Glomerular endothelial cell (primary cell): Measurements from ENCODE around the gene SLC4A2. TPM values are rescaled to one million over a fixed set of nuclear protein-coding genes. Genes with fewer than 3 reads are reported as not detected.

Experiments used
- DNase-seq: peaks from one replicate; pipeline ENCODE4 v3.0.0-alpha.2; 2011; ENCODE audit warnings: low read depth, low spot score; ENCODE audit errors: extremely low read depth
- total RNA-seq: library from RNA; depleted of rRNA; stranded (reverse); fragments of >200 nt; gene quantifications from 2 replicates; pipeline ENCODE4 v1.2.3, GENCODE V29; 2015

SLC4A2 gene
- total RNA-seq, 1 donor from 2014 or later = 175 TPM

- DNase-seq = no peak
These were observed 66.6 kb downstream of the SLC4A2 start for GRCh38 chr7:151125846-151126481.

Other genes starting within 250 kb of the SLC4A2 start
- gene AOC1, start 207.1 kb upstream of the SLC4A2 start, total RNA-seq = not detected in 2 replicates
- 0.87 TPM in 1 of 2 replicates, not detected in the other for gene KCNH2, start 81.3 kb upstream of the SLC4A2 start, total RNA-seq
- gene NOS3, start 68.6 kb upstream of the SLC4A2 start, total RNA-seq = 16.5 and 22.0 TPM in 2 replicates
- 0.10 TPM in 1 of 2 replicates, not detected in the other for gene ATG9B, start 35.1 kb upstream of the SLC4A2 start, total RNA-seq
- gene ABCB8, start 31.1 kb upstream of the SLC4A2 start, total RNA-seq = 24.5 and 47.5 TPM in 2 replicates
- gene ASIC3, start 11.1 kb upstream of the SLC4A2 start, total RNA-seq = 0.15 and 1.6 TPM in 2 replicates
- gene CDK5, start 1.7 kb upstream of the SLC4A2 start, total RNA-seq = 19.1 and 21.1 TPM in 2 replicates
- 67.0 and 81.7 TPM in 2 replicates for gene FASTK, start 21.2 kb downstream of the SLC4A2 start, total RNA-seq
- gene TMUB1, start 23.9 kb downstream of the SLC4A2 start, total RNA-seq = 40.1 and 50.9 TPM in 2 replicates
- 70.7 and 99.7 TPM in 2 replicates for gene AGAP3, start 26.9 kb downstream of the SLC4A2 start, total RNA-seq
- gene GBX1, start 108.1 kb downstream of the SLC4A2 start, total RNA-seq = not detected in 2 replicates
- not detected in 2 replicates for gene ASB10, start 127.7 kb downstream of the SLC4A2 start, total RNA-seq
- not detected in 2 replicates for gene H2BK1, start 150.9 kb downstream of the SLC4A2 start, total RNA-seq
- gene ABCF2, start 167.6 kb downstream of the SLC4A2 start, total RNA-seq = 58.3 and 59.3 TPM in 2 replicates
- gene CHPF2, start 172.9 kb downstream of the SLC4A2 start, total RNA-seq = 116 and 140 TPM in 2 replicates
- gene SMARCD3, start 189.1 kb downstream of the SLC4A2 start, total RNA-seq = 5.5 and 5.6 TPM in 2 replicates